Chondrocyte (in vitro differentiated cells): ENCODE measurements around the gene SPATS2L. TPM values are rescaled to one million over a fixed set of nuclear protein-coding genes. Genes with fewer than 3 reads are reported as not detected.

Experiments
- DNase-seq: peaks from one replicate; pipeline ENCODE4 v3.0.0; 2021; ENCODE audit warnings: mixed read lengths, low spot score
- H3K27ac Mint-ChIP-seq: one replicate; pipeline ENCODE4 v1.8.0; 2021; ENCODE audit warnings: mild to moderate bottlenecking, moderate library complexity, mixed read lengths; ENCODE audit not compliant: unreplicated experiment
- H3K27me3 Mint-ChIP-seq: 2 replicates; pipeline ENCODE4 v1.8.0; 2021; ENCODE audit warnings: low read depth, mixed read lengths
- H3K36me3 Mint-ChIP-seq: 2 replicates; pipeline ENCODE4 v1.8.0; 2021; ENCODE audit warnings: low read depth, mixed read lengths
- H3K4me1 Mint-ChIP-seq: 2 replicates; pipeline ENCODE4 v1.8.0; 2021; ENCODE audit warnings: low read depth, mild to moderate bottlenecking, mixed read lengths
- H3K4me3 Mint-ChIP-seq: one replicate; pipeline ENCODE4 v1.8.0; 2021; ENCODE audit warnings: mild to moderate bottlenecking, moderate library complexity, mixed read lengths; ENCODE audit not compliant: unreplicated experiment
- H3K9me3 Mint-ChIP-seq: 2 replicates; pipeline ENCODE4 v1.8.0; 2021; ENCODE audit warnings: low read depth, mixed read lengths
- CTCF ChIP-seq: fragments of 200-600 bp; sonication (generic); IDR thresholded peaks from 2 replicates; pipeline ENCODE4 v1.5.0; 2021; ENCODE audit warnings: antibody characterized with exemption, mild to moderate bottlenecking, moderate library complexity
- total RNA-seq: library from RNA; stranded (reverse); gene quantifications from 3 replicates; pipeline ENCODE4 v1.2.1, GENCODE V29; 2021

Gene SPATS2L
- total RNA-seq, 1 donor from 2014 or later, result 237 TPM

GRCh38 chr2:200259577-200259957, 46.9 kb upstream of the SPATS2L start:
- Mint-ChIP-seq H3K27me3 (no peaks in the 10 kb centered on the region), H3K36me3 (no peaks in the 10 kb centered on the region), H3K9me3 (peaks cover 7% of the 10 kb centered on the region), H3K4me1 (peaks cover 9% of the 10 kb centered on the region), H3K27ac (no peak overlapping the region), H3K4me3 (no peak overlapping the region)
- no peak for DNase-seq
- no peak for TF ChIP-seq CTCF

GRCh38 chr2:200262047-200262446, 44.4 kb upstream of the SPATS2L start:
- Mint-ChIP-seq H3K9me3 (peaks cover 7% of the 10 kb centered on the region), H3K27me3 (no peaks in the 10 kb centered on the region), H3K4me3 (no peak overlapping the region), H3K27ac (no peak overlapping the region), H3K36me3 (no peaks in the 10 kb centered on the region), H3K4me1 (no peaks in the 10 kb centered on the region)
- DNase-seq, result no peak
- TF ChIP-seq CTCF, result no peak

- Mint-ChIP-seq H3K36me3 (no peaks in the 10 kb centered on the region), H3K9me3 (peaks cover 7% of the 10 kb centered on the region), H3K4me1 (no peaks in the 10 kb centered on the region), H3K4me3 (no peak overlapping the region), H3K27me3 (no peaks in the 10 kb centered on the region), H3K27ac (no peak overlapping the region)
- TF ChIP-seq CTCF, result no peak
- DNase-seq, result no peak
These were observed 43.2 kb upstream of the SPATS2L start for GRCh38 chr2:200263279-200263678.

- DNase-seq, result no peak
- no peak for TF ChIP-seq CTCF
- no peaks in the 10 kb centered on the region for H3K36me3 Mint-ChIP-seq
- peaks cover 7% of the 10 kb centered on the region for H3K9me3 Mint-ChIP-seq
- H3K27me3 Mint-ChIP-seq, result no peaks in the 10 kb centered on the region
- H3K4me3 Mint-ChIP-seq, result no peak overlapping the region
- no peaks in the 10 kb centered on the region for H3K4me1 Mint-ChIP-seq
- no peak overlapping the region for H3K27ac Mint-ChIP-seq
These were observed 41.9 kb upstream of the SPATS2L start for GRCh38 chr2:200264631-200265030.

- Mint-ChIP-seq H3K27ac (no peak overlapping the region), H3K4me3 (no peak overlapping the region), H3K36me3 (no peaks in the 10 kb centered on the region), H3K4me1 (no peaks in the 10 kb centered on the region), H3K27me3 (no peaks in the 10 kb centered on the region), H3K9me3 (peaks cover 4% of the 10 kb centered on the region)
- TF ChIP-seq CTCF, result no peak
- DNase-seq, result no peak
These were observed 40.1 kb upstream of the SPATS2L start for GRCh38 chr2:200266406-200266805.
